H9 (cell line): ENCODE measurements around the gene IL18BP. TPM values are rescaled to one million over a fixed set of nuclear protein-coding genes. Genes with fewer than 3 reads are reported as not detected.

Source experiments
- DNase-seq: peaks from one replicate; pipeline ENCODE4 v3.0.0-alpha.2; 2017
- H2AFZ ChIP-seq: one replicate; pipeline ENCODE4 v1.6.1; 2013; ENCODE audit warnings: mild to moderate bottlenecking, low read length, control low read depth, moderate library complexity
- H2AK5ac ChIP-seq: 2 replicates; pipeline ENCODE4 v1.6.1; 2013; ENCODE audit warnings: low read length, control low read depth, mixed read lengths; ENCODE audit not compliant: insufficient read length
- H2BK120ac ChIP-seq: one replicate; pipeline ENCODE4 v1.6.1; 2013; ENCODE audit warnings: low read depth, mild to moderate bottlenecking, low read length, control low read depth, inconsistent platforms; ENCODE audit not compliant: poor library complexity, severe bottlenecking
- H2BK12ac ChIP-seq: 2 replicates; pipeline ENCODE4 v1.6.1; 2013; ENCODE audit warnings: low read length, control low read depth, mixed read lengths, low read depth; ENCODE audit not compliant: insufficient read length
- H2BK15ac ChIP-seq: 2 replicates; pipeline ENCODE4 v1.6.1; 2013; ENCODE audit warnings: low read depth, low read length, control low read depth
- H2BK20ac ChIP-seq: one replicate; pipeline ENCODE4 v1.6.1; 2013; ENCODE audit warnings: low read depth, mild to moderate bottlenecking, low read length, control low read depth, inconsistent platforms; ENCODE audit not compliant: poor library complexity, severe bottlenecking
- H2BK5ac ChIP-seq: 2 replicates; pipeline ENCODE4 v1.6.1; 2013; ENCODE audit warnings: low read length, control low read depth, mixed read lengths; ENCODE audit not compliant: insufficient read length
- H3K14ac ChIP-seq: 2 replicates; pipeline ENCODE4 v1.6.1; 2013; ENCODE audit warnings: low read length, control low read depth; ENCODE audit not compliant: insufficient read depth
- H3K18ac ChIP-seq: 2 replicates; pipeline ENCODE4 v1.6.1; 2013; ENCODE audit warnings: low read depth, mild to moderate bottlenecking, mixed read lengths, low read length, control low read depth; ENCODE audit not compliant: insufficient read length
- H3K23ac ChIP-seq: 2 replicates; pipeline ENCODE4 v1.6.1; 2013; ENCODE audit warnings: low read length, control low read depth, mixed read lengths, low read depth; ENCODE audit not compliant: insufficient read length
- H3K23me2 ChIP-seq: 2 replicates; pipeline ENCODE4 v1.6.1; 2013; ENCODE audit warnings: low read depth, mild to moderate bottlenecking, mixed read lengths, low read length, control low read depth; ENCODE audit not compliant: insufficient read length, poor library complexity, severe bottlenecking
- H3K27ac ChIP-seq: 2 replicates; pipeline ENCODE4 v1.5.1; 2013; ENCODE audit warnings: low read length, control low read depth, mixed read lengths, low read depth; ENCODE audit not compliant: insufficient read length
- H3K27me3 ChIP-seq: 2 replicates; pipeline ENCODE4 v1.6.1; 2013; ENCODE audit warnings: low read length, control low read depth, inconsistent platforms; ENCODE audit not compliant: insufficient read depth
- H3K4ac ChIP-seq: 2 replicates; pipeline ENCODE4 v1.6.1; 2013; ENCODE audit warnings: low read depth, mild to moderate bottlenecking, control low read depth, inconsistent platforms, low read length, moderate library complexity
- H3K4me1 ChIP-seq: 2 replicates; pipeline ENCODE4 v1.6.1; 2013; ENCODE audit warnings: low read length, control low read depth, inconsistent platforms; ENCODE audit not compliant: insufficient read depth
- H3K4me2 ChIP-seq: 2 replicates; pipeline ENCODE4 v1.6.1; 2013; ENCODE audit warnings: low read length, control low read depth, mixed read lengths; ENCODE audit not compliant: insufficient read length, insufficient read depth
- H3K56ac ChIP-seq: 2 replicates; pipeline ENCODE4 v1.6.1; 2013; ENCODE audit warnings: low read depth, mild to moderate bottlenecking, mixed read lengths, low read length, control low read depth; ENCODE audit not compliant: insufficient read length
- H3K79me1 ChIP-seq: 2 replicates; pipeline ENCODE4 v1.6.1; 2013; ENCODE audit warnings: low read depth, mild to moderate bottlenecking, moderate library complexity, low read length, control low read depth, inconsistent platforms; ENCODE audit not compliant: insufficient read depth, poor library complexity, severe bottlenecking
- H3K79me2 ChIP-seq: 2 replicates; pipeline ENCODE4 v1.6.1; 2013; ENCODE audit warnings: low read length, control low read depth, inconsistent platforms; ENCODE audit not compliant: insufficient read depth
- H3K9ac ChIP-seq: 2 replicates; pipeline ENCODE4 v1.6.1; 2013; ENCODE audit warnings: low read length, control low read depth, mixed read lengths; ENCODE audit not compliant: insufficient read length; ENCODE audit errors: extremely low read depth
- H3K9me3 ChIP-seq: one replicate; pipeline ENCODE4 v1.6.1; 2013; ENCODE audit warnings: low read depth, low read length, inconsistent platforms; ENCODE audit not compliant: control insufficient read depth
- H3T11ph ChIP-seq: one replicate; pipeline ENCODE4 v1.6.1; 2013; ENCODE audit warnings: mild to moderate bottlenecking, low read length, control low read depth, inconsistent platforms
- H4K20me1 ChIP-seq: one replicate; pipeline ENCODE4 v1.6.1; 2013; ENCODE audit not compliant: control insufficient read depth, insufficient read length, insufficient read depth
- H4K5ac ChIP-seq: 2 replicates; pipeline ENCODE4 v1.6.1; 2013; ENCODE audit warnings: low read depth, mild to moderate bottlenecking, mixed read lengths, low read length, control low read depth; ENCODE audit not compliant: insufficient read length
- H4K8ac ChIP-seq: replicated peaks from 2 replicates; pipeline ENCODE4 v1.6.1; 2013; ENCODE audit warnings: low read length, control low read depth, mixed read lengths, low read depth; ENCODE audit not compliant: insufficient read length
- H4K91ac ChIP-seq: 2 replicates; pipeline ENCODE4 v1.6.1; 2013; ENCODE audit warnings: low read depth, mild to moderate bottlenecking, moderate library complexity, mixed read lengths, low read length, control low read depth; ENCODE audit not compliant: insufficient read length
- H3K27ac Mint-ChIP-seq, 3 experiments: 2 replicates in 2 of 3; 3 replicates in 1 of 3; pipeline ENCODE4 v1.8.0; 2020 to 2021; ENCODE audit warnings: mixed read lengths in 3 of 3, mild to moderate bottlenecking in 1 of 3, moderate library complexity in 1 of 3
- H3K27me3 Mint-ChIP-seq: 2 replicates; pipeline ENCODE4 v1.8.0; 2021; ENCODE audit warnings: low read depth, mild to moderate bottlenecking, moderate library complexity, mixed read lengths
- H3K36me3 Mint-ChIP-seq, 3 experiments: 2 replicates in 2 of 3; 3 replicates in 1 of 3; pipeline ENCODE4 v1.8.0; 2020 to 2021; ENCODE audit warnings: low read depth in 3 of 3, mixed read lengths in 3 of 3; ENCODE audit not compliant: insufficient read depth in 1 of 3
- H3K4me1 Mint-ChIP-seq, 2 experiments: 2 replicates each; pipeline ENCODE4 v1.8.0; 2020; ENCODE audit warnings: mixed read lengths in 2 of 2
- H3K4me3 Mint-ChIP-seq, 2 experiments: 2 replicates in 1 of 2; 3 replicates in 1 of 2; pipeline ENCODE4 v1.8.0; 2020 to 2021; ENCODE audit warnings: mild to moderate bottlenecking in 2 of 2, mixed read lengths in 2 of 2, moderate library complexity in 1 of 2
- H3K9me3 Mint-ChIP-seq, 2 experiments: 2 replicates in 1 of 2; 3 replicates in 1 of 2; pipeline ENCODE4 v1.8.0; 2020; ENCODE audit warnings: mild to moderate bottlenecking in 2 of 2, mixed read lengths in 2 of 2, moderate library complexity in 1 of 2
- CTCF ChIP-seq: fragments of 200-600 bp; sonication (generic); conservative IDR thresholded peaks from 3 replicates; pipeline ENCODE4 v1.8.0; 2021; ENCODE audit warnings: antibody characterized with exemption, mild to moderate bottlenecking
- WGBS: extraction: QIAGEN DNeasy Blood & Tissue Kit; methylation state at CpG from one replicate; pipeline ENCODE4 v1.1.7; 2013; ENCODE audit warnings: missing lambda C conversion rate, low lambda C conversion rate, mixed read lengths; ENCODE audit not compliant: insufficient read length; ENCODE audit errors: extremely low coverage; 5-methylcytosine and 5-hydroxymethylcytosine counted together
- total RNA-seq: library from RNA; stranded (reverse); gene quantifications from 2 replicates; pipeline ENCODE4 v1.2.1, GENCODE V29; 2021

The IL18BP gene
- total RNA-seq, 1 experiment from 2014 or later, result 10.2 TPM

GRCh38 chr11:71979094-71979493 lies 19.6 kb upstream of the IL18BP start:
- no peak overlapping the region for H3K56ac ChIP-seq
- no peak overlapping the region for H3K4me2 ChIP-seq
- H3K9ac ChIP-seq, result no peak overlapping the region
- no peak overlapping the region for H3T11ph ChIP-seq
- H4K91ac ChIP-seq, result no peak overlapping the region
- H2BK5ac ChIP-seq, result no peak overlapping the region
- no peak overlapping the region for H3K18ac ChIP-seq
- no peaks in the 10 kb centered on the region for H3K9me3 ChIP-seq
- H2BK120ac ChIP-seq, result no peak overlapping the region
- H4K5ac ChIP-seq, result no peak overlapping the region
- peaks cover 19 to 38% (median 35%) of the 10 kb centered on the region in 3 experiments for H3K36me3 Mint-ChIP-seq
- no peak overlapping the region for H3K4ac ChIP-seq
- H3K4me1 Mint-ChIP-seq, result peaks cover 2% of the 10 kb centered on the region in 2 experiments; a peak in 2 of 4 replicates
- H3K14ac ChIP-seq, result no peak overlapping the region
- H3K27ac ChIP-seq, result no peak overlapping the region
- no peaks in the 10 kb centered on the region for H3K9me3 Mint-ChIP-seq
- no peaks in the 10 kb centered on the region for H3K79me2 ChIP-seq
- no peak overlapping the region for H2BK15ac ChIP-seq
- H3K27me3 ChIP-seq, result no peaks in the 10 kb centered on the region
- H3K23ac ChIP-seq, result no peak overlapping the region
- no peaks in the 10 kb centered on the region for H3K4me1 ChIP-seq
- H4K20me1 ChIP-seq, result no peaks in the 10 kb centered on the region
- H3K4me3 Mint-ChIP-seq, result no peak overlapping the region
- no CpG with 5 or more reads among the region's 4 CpGs for WGBS
- H4K8ac ChIP-seq, result no peak overlapping the region
- no peaks in the 10 kb centered on the region for H3K79me1 ChIP-seq
- no peak for DNase-seq
- no peaks in the 10 kb centered on the region for H3K23me2 ChIP-seq
- no peak overlapping the region for H2BK20ac ChIP-seq
- H2AFZ ChIP-seq, result no peak overlapping the region
- no peak overlapping the region for H2BK12ac ChIP-seq
- H2AK5ac ChIP-seq, result no peak overlapping the region
- no peaks in the 10 kb centered on the region for H3K27me3 Mint-ChIP-seq
- no peak overlapping the region for H3K27ac Mint-ChIP-seq
- no peak for TF ChIP-seq CTCF
